DMS153 (cell line): Measurements from ENCODE around the gene DKC1.
"Not testable (repeated sequence)": the region's sequence is repeated elsewhere in the genome, so short reads cannot be mapped to it uniquely, and the experiment has no call there.

Experiments used
- DNase-seq: peaks from one replicate; lab custom pipeline; 2025; lab: John Stamatoyannopoulos, UW

DKC1 gene

DNA sequence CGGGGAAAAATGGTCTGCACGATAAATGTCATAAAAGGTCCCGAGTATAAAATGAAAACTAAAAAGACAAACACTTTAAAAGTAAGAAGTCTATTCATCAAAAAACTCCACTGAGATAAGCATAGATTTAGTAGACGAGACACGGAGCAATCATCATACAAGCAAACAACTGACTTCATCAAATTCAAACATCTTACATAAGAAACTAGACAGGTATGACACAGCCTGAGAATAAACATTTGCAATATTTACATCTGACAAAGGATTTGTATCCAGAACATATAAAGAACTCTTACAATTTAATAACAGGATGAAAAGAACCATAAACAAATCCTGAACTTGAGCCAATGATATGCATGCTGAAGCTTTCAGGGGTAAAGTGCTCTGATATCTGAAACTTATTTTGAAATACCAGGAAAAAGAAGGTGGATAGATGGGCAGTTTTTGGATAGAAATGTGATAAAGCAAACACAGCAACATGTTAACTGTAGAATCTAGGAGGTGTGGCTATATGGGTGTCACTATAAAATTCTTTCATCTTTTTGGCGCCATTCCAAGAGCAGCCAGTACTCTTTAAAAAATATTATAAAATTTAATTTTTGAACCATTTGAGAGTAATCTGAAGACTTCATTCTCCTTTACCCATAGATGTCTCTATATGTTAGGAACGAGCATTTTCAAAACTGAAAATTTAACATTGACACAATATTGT lies 30.6 kb downstream of the DKC1 start:
- peak; percentile 22 for DNase-seq

DNA sequence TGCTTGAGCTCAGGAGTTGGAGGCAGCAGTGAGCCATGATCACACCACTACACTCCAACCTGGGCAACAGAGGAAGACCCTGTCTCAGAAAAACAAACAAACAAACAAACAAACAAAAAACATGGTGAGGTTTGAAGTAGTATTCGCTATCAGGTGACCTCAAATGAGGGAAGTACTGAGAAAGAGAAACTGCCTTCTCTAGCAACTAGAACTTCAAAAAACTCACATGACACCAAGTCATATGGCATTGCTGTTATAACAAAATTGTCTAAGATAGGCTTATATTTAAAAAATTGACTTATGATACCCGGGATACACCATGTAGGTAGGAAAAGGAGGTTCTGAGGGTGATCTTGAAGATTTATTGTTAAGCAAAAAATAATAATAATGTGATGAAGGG lies 32.4 kb downstream of the DKC1 start:
- DNase-seq, result no peak

DNA sequence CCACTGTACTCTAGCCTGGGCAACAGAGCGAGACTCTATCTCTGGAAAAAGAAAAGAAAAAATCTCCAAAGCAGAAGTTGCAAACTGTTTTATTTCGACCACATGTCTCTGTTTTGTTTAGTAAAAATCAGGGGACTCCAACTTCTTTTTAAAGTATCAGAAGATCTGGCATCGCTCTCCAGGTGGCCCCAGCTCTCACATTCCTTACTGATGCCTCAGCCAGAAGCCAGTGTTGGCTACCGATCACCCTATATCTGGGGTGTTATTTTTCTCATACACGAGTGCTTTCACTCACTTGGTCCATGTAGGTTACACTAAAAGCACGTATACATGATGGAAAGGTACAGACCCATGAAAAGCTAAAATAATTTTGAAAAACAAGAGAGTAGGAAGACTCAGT lies 34.3 kb downstream of the DKC1 start:
- no peak for DNase-seq

DNA sequence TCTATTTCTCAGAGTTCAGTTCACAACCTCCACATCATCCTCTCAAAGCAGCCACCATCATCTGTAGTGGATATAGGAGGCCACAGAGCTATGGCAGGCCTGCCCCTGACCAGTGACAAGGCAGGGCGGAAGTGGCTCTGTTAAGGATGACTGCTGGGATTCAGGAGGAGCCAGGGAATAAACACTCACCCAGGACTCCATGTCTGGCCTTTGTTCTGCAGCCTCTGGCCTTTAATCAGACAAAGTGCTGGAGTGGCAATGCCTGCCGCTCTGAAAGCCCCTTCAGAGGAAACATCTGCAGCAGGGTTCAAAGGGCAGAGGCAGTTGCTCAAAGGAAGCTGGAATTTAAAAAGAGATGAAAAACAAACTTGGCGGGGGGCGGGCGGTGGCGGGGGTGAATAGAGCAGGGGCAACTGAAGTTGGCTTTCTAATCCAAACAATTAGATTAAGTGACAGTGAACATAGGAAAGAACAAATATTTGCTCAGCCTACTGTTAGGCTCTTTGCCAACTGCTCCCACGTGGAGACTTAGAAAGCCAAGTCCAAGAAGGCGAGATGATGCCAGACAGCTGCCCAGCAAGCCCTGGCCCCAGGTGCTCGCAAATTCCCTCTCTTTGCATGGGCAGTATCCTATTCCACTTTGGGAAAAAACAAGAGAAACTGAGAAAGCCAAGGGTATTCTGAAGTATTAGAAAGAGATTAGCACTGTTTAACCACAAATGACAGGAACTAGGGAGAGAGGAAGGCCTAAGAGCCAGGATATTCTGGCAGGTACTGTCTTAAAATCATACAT lies 37.1 kb downstream of the DKC1 start:
- peak; percentile 92 for DNase-seq

DNA sequence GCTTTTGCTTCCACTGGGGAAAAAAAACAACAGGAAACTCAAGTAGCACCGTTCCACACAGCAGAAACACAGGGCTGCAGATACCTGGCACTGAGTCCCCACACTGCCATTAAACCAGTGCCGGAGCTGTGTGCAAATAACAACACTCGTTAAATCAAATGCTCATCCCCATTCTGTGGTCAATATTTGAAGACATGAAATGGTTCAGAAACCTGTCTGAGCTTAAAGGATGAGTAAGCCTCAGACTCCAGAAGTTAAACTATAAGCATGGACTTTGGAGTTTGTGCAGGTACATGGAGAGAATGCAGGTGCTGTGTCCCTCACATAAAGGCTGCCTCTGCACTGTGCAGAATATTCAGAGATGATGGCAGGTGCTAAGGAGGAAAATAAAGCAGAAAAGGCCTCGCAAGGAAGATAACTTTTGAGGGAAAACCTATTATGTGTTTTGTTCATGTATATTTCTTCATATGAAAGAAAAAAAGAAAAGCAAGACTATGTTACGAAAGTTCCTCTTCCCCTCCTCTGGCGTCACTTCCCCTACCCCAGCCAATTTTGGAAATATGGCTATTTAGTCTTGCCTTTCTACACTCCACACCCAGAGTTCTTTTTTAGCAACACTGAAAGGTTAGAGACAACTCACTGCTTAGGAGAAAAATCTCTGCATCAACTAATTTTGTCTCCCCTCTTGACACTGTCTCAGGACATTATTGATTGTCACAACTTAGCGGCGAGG lies 38.0 kb downstream of the DKC1 start:
- peak; percentile 67 for DNase-seq

DNA sequence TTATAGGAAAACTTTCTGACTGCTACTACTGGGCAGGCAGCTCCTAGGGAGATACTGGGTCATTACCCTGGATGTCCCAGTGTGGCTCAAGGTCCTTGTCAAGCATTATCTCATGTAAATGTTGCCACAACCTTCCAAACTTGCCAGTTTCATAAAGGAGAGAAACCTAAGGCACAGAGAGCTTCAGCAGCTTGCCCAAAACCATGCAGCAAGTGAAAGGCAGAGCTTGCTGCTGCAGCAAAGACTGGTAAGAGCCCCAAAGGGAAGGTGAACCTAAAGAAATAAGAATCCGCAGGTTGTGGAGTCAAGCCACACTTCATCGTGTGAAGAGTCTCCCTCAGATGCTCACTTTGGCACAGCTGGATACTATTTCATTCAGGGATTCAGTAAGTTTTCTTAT lies 40.3 kb downstream of the DKC1 start:
- no peak for DNase-seq

DNA sequence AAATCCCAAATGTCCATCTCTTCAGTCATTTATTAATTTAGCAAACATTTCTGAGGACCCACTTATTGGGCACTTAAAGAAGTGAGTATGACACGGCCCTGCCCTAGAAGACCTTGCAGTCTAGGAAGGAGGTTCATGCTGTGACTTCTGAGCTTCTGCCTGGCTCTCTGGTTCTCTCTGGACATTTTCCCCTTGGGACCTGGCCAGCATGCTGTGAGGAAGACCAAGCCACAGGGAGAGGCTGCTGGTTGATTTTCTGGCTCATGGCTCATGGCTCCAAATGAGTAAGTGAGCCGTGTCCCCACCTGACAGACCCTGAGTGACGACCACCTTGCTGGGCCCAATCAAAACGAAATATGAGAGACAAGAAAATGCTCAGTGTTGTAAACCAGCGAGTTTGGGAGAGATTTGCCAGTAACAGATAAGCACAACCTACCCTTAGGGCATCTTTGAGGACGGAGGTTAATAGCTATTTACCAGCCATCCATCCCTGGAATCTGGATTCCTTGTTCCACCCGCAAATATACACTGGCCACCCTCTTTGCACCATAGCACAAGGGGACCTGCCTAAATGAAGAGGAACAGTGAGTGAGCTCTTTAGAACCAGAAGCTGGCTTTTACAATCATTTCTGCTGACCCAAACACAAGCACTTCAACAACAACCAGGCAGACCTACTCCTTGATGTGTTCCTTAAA lies 41.7 kb downstream of the DKC1 start:
- no peak for DNase-seq

DNA sequence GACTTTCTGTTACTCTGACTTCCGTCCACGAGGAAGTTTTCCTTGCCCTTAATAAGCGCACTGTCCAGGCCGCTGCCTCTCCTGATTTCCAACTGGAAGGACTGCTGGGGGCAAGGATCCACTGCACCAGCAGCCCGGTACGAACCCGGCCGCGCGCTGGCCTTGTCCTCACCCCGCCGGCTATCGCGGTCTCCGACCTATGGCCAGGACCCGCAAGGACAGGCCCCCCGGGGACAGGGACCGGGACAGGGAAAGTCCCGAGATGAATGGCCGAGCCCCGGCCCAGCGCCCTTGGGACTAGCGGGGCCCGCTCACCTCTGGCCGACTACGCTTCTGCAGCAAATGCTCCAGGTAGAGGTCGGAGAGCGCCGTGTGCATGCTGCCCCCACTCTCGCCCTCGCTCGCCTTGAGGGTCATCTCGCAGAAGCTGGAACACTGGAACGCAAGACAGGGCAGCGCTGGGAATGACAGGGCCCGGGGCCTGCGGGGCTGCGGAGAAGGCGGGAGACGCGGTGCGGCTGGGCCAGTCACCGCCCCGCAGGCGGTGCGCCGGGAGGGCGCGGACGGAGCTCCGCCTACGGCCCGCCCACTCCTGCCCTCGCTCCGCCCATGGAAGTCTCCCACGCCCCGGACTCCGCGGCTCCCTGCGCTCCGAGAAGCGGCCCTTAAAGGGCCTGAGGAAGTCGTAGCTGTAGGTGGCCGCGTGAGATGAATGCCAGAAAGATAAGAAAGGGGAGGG lies 42.5 kb downstream of the DKC1 start, which contains the start of gene MPP1:
Gene MPP1 (minus strand): TSS at position 529 of the 739 bp plus-strand sequence. CDS start 112 bp downstream, at position 417.
- peak; percentile 22 for DNase-seq

DNA sequence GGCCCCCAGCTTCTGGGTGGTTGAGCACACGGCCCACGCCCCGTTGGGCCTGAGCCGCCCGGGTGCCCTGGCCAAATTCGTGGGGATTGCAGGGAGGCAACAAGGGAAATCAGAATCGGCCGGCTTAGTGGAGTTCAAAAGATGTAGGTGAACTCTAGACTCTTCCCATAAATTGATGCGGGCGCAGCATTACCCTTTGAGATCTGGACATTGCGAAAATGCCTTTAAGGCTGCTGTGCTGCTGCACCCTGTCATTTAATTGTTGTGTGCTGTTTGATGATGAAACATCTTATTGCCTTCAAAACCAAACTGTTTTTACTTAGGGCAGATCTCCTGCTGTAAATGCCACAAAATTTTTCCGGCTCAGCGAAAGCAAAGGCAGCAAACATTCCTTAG lies 43.0 kb downstream of the DKC1 start:
- no peak for DNase-seq

DNA sequence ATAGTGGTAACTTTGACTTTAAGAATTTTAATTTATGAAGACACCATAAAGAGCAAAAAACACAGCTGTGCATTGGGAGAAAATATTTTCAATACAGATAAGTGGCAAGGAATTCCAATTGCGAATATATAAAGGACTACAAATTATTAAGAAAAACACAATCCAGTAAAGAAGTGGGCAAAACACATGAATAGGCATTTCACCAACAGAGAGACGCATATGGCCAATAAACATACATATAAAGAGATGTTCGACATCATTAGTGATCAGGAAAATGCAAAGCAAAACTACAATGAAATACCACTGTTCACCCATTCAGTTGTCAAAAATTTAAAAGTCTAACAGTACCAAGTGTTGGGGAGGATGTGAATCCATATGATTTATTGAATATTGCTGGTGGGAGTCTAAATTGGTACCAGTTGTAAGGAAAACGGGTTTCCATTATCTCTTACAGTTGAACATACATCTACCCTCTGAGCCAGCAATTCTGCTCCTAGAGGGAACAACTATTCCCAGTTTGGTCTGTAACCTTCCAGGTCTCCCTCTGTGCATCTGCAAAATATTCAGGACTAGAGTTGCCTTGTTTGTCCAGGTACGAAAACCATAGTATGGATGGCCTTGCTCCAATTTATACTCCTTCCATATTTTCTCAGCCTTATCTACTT lies 44.3 kb downstream of the DKC1 start:
- no peak for DNase-seq

DNA sequence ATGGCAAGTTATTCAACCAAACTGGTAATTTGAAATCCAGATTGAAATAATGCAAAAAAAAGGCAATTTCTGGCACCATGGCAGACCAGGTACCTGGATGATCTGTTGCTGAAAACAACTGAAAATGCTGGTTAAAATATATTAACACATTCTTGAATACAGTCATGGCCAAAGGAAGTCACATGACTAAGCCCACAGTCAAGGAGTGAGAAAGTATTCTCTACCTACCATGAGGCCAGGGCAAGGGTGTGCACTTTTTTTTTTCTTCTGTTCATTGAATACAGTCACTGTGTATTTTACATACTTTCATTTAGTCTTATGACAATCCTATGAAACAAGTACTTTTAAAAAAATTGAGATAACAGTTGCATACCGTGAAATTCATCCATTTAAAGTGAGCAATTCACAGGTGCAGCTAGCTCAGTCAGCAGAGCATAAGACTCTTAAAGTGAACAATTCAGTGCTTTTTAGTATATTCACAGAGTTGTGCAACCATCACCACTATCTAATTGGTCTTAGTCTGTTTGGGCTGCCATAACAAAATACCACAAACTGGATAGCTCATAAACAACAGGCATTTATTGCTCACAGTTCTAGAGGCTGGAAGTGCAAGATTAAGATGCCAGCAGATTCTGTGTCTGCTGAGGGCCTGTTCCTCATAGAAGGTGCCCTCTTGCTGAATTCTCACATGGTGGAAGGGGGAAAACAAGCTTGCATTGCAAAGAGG lies 47.4 kb downstream of the DKC1 start:
- DNase-seq, result no peak

DNA sequence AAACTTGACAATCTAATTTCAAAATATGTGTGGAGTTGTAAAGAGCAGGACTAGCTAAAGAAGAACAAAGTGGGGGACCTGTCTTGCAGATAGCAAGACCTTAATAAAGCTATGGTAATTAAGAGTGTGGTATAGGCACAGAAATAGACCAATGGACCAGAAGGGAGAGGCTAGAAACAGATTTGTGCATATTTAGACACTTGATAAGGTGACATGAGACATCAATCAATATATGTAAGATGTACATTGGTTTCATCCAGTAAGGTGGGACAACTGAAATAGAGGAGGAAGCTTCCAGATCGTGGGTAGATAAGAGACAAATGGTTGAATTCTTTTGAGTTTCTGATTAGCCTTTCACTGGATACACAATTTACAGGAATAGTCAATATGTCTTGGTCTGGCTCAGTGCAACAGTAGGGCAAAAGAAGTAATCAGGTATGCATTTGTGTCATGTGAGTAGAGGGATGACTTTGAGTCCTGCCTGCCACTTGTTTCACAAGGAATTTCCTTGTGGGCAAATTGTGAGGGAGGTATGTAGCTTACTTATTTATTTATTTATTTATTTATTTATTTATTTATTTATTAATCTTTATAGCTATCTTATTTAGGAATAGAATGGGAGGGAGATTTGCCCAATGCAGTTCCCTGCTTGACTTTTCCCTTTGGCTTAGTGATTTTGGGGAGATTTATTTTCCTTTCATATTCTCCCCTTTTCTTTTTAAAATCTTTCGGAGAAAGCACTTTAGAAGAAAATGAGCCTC lies 49.9 kb downstream of the DKC1 start:
- DNase-seq, result no peak

DNA sequence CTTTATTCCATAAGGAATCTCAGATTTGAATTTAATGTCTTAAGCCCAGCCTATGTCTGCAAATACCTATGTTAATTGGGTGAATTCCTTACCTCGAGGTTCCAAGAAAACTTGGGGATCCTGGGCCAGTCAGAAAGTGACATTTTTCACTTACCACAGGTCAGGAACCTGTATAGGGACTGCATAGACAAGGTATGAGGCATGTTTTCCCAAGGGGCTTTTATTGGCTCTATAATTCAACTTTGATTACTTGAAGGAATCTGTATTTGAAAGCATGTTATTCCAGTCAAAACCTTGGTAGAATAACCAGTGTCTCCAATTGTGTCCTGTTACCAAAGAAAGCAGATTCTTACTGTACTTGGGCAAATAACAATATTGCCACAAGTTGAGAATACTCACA lies 51.1 kb downstream of the DKC1 start:
- DNase-seq, result no peak

DNA sequence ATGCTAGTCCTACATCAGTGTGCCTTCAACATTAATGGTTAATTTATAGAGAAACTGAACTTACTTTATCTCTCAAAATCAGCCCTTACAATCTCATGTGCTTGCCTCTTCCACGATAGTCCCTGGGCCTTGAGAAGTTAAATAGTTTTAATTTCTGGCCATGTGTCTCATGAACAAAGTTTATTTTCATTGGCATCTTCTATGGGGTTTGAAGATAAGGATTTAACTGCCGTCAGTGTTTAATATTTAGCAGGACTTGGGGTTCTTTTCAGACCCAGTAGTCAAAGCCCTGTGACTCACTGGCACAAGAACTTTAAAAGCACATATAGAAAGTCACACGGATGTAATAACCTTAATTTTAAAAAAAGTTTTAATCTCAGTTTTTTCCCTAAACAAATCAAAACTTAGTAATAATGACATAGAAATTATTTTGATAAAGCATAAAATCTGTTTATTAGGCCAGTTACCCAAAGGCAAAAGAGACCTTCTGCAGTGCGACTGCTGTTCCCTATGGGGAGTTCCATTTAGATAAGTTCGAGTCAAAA lies 52.7 kb downstream of the DKC1 start:
- DNase-seq, result no peak

DNA sequence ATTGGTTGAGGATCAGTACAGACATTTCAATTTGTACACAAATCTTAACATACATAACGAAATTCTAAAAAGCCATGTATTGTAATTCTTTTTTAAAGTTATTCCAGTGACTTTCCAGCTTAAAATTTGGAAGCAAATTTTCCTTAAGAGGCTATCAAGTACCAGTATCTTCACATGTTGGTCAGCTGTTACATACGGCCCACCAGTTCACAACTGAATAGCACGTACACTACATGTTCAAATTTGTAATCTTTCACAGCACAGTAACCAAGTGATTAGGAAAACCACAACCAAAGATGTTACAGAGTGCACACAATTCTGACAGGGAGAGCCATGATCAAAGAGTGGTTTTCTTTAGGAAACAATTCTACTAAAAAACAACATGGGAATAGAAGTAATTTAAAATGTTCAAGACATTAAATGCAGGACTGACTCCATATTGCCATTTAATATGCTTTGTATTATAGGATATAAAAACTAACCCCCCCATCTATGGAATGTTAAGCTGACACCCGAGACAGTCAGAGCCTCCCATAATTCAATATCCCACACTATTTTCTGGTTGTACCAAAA lies 53.7 kb downstream of the DKC1 start:
- not testable (repeated sequence) for DNase-seq

DNA sequence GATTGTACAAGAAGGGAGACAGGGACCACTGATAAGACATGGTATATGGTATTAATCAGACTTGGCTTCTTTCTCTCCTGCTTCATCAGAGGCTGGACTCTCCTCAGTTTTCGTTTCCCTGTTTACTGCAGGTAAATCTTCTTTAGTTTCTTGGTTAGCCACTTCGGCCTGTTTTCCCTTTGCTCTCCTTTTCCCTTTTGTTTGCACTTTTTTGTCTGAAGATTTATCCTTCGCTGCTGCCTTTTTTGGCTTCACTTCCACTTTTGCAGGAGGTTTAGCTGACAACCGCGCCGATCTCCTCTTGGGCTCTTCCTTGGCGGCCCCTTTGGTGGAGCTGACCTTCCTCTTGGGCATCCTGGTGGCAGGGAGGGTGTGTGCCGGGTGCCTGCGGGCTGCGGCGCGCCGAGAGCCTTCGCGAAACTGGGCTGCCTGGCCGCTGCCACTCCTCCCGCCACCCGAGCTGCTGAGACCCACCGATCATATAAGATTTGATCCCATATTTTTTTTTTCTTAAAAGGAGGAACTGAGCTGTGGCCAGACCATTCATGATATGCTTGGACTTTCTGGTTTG lies 54.5 kb downstream of the DKC1 start:
- DNase-seq, result not testable (repeated sequence)

DNA sequence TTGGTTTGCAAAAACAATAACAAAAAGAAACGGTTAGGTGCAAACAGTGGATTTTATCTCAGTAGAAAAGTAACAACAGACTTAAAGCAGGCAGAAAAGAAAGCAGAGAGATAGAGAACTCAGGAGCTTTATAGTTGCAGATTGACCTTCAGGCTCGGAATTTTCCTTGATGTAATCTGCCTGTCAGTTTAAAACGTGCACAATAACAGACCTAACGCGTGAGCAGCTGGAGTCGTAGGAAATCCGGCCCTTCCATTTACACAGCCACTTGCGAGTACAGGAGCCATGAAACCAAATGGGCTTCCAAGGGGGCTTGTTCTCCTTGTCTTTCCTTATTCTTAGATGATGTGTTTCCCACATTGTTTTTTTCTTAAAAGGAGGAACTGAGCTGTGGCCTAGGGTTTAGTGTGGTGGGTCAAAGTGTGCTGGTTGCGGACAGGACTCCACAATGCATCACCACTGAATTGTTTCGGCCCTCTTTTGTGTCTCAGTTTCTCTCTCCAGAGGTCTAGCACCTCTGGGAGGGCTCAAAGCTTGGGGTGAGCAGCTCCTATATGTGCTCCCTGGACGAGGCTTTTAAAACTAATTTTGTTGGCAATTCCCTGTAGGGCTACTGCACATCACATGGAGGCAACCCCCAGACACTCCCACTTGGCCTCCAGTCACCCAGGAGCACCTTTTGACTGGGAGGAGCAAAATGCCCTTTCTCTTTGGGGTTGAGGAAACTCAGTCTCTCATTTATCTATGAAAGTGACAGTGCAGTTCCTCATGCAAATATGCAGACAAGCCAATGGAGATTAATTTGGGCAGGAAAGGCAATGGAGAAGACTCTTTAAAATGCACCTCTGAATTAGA lies 56.5 kb downstream of the DKC1 start:
- no peak for DNase-seq
